GM12892 (cell line): ENCODE results near the gene FTH1.

Experiments
- DNase-seq: peaks from one replicate; pipeline ENCODE4 v3.0.0; 2011; ENCODE audit not compliant: insufficient read length
- FAIRE-seq: peaks from 2 replicates; lab custom pipeline; 2011; peaks lifted over from hg19 to GRCh38; lab: Jason Lieb, UNC
- POLR2A ChIP-seq: IDR thresholded peaks from 2 replicates; pipeline ENCODE4 v1.6.1; 2011; ENCODE audit warnings: low read depth, low read length, control low read depth
- POLR2AphosphoS5 ChIP-seq: IDR thresholded peaks from 2 replicates; pipeline ENCODE4 v1.6.1; 2011; ENCODE audit warnings: low read depth, low read length, control low read depth
- TAF1 ChIP-seq: IDR thresholded peaks from 2 replicates; pipeline ENCODE4 v1.6.1; 2011; ENCODE audit warnings: low read depth, mild to moderate bottlenecking, control low read depth, low read length, borderline replicate concordance

FTH1 gene

DNA sequence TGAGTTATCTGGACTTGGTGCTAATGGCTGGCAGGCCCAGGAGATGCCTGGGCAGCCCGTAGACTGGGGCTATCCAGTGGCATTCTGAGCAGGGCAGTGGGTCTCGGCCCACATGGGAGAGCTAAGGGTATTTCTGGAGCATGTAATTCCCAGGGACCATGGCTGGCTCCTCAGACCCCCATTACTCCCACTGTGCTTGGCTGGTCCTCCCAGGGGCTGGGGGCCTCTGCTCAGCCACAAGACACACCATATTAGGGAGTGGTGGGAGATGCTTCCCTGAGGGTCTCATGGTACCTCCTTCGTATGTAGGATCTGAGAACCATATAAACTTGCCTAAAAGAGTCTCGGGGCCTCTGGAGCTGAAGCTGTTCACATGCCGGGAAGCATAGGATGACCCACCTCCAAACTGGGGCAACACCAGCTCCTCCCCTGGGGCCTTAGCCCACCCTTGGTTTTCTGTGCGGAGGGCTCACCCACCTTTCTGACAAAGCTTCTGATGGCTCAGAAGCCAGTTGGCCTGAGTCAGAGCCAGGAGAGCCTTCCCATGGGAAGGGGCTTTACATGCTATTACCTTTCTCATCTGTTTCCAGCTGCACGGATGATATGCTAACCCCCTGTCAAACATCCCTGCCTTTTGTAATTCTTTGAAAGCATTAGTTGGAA lies 9.5 kb upstream of the FTH1 start:
- TF ChIP-seq TAF1 = no peak
- no peak for TF ChIP-seq POLR2A
- TF ChIP-seq POLR2AphosphoS5 = no peak
- no peak for FAIRE-seq
- DNase-seq = no peak

DNA sequence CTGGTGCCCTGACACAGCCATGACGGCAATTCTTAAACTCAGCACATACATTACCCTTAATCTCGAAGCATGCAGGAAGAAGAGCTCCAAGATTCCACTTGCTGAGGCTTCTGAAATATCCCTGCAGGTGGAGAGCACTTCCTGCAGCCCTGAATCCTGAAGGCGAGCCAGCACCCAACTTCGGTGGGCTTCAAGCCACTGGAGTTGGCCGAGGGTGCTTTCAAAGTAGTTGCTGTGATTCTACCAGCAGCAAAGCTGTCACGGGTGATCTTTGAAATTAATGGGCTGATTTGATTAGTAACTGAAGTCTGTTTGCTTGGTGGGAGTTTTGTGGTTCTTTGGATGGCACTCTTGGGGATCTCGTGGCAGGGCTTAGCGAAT lies 9.0 kb upstream of the FTH1 start:
- TF ChIP-seq POLR2AphosphoS5 (no peak), POLR2A (no peak), TAF1 (no peak)
- FAIRE-seq (no peak), DNase-seq (no peak)

DNA sequence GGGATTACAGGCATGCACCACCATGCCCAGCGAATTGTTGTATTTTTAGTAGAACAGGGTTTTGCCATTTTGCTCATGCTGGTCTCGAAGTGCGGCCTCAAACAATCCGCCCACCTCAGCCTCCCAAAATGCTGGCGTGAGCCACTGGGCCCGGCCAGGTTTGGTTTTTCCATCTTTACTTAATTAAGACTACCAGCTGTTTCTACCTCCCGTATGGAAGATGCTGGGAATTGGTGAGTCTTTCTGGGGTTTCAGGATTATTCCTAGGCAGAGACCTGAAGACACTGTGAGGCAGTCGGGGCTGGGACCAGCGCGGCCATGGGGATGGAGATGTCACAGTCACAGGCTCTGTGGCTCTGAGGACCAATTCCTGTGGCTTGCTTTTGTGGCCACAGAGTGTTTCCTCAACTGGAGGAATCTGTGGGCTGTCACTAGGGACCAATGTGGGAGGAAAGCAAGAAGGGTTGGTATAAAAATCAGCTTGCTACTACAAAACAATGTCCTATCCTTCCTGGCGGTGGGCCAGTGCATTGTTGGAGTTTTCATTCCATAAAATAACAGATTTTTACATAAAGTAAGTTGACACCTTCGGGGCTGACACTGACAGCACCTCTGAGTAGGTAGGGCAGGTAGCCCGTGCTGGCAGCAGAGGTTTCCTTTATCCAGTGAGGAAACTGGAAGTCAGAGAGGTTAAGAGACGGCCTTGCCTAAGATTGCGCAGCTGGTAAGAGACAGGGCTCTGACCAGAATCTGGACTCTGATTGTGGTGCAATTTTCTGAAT lies 8.4 kb upstream of the FTH1 start:
- FAIRE-seq (no peak), DNase-seq (no peak)
- TF ChIP-seq POLR2AphosphoS5 (no peak), TAF1 (no peak), POLR2A (no peak)

DNA sequence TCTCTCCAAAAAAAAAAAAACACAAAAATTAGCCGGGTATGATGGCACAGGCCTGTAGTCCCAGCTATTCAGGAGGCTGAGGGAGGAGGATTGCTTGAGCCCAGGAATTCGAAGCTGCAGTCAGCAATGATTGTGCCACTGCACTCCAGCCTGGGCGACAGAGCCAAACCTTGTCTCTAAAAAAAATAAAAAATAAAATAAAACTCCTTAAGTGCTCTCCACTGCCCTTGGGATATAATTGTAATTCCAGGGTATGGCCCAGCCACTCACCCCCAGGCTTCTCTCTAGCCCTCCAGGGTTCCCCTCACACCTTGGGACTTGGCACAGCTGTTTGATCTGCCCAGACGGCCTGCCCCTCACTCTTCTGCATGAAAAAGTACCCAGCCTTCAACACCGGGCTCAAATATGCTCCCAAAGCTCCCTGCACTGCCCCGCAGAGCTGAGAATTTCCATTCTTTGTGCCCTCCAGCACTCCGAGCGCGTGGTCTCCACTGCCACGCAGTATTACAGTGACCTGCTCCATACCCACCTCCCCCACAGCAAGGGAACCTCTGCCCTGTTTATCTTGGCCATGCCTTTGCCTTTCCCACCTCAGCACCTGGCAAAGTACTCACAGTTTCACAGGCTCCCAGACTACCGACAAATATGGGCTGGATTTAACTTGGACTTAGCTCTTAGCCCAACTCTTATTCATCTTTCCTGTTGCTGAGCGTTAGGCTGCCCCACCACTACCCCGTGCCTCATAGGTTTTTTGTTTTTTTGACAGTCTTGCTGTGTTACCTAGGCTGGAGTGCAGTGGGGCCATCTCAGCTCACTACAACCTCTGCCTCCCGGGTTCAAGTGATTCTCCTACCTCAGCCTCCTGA lies 7.6 kb upstream of the FTH1 start:
- TF ChIP-seq POLR2AphosphoS5 (no peak), POLR2A (no peak), TAF1 (no peak)
- FAIRE-seq (no peak), DNase-seq (no peak)

DNA sequence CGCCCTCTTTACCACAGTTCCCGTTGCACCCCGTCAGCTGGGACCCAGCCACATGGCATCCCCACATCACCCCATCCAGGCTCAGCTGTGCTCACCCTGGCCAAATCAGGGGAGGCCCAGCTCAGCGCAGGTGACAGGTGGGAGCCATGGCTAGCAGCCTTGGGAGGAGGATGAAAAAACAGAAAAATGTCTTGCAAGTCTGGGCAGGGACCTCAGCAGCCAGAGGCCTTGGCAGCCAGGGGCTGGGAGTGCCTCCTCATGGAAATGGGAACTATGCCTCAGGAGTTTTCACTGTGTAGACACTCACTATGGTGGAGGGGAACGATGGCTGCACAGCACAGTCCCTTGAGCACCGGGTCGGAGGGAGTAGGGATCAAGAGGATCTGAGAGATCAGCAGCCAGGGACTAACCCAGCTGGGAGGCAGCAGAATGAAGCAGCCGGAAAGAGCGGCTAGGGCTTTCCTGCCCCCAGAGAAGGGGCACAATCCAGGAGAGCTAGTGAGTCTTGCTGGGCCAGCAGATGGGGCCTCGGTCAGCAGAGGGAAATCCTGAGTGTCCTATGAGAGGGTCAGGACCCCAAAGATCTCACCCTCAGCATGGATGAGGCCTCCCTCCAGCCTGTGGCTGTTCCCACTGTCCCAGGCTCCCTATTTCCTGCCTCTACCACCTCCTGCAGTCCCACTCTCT lies 6.2 kb upstream of the FTH1 start:
- FAIRE-seq = no peak
- no peak for DNase-seq
- TF ChIP-seq TAF1 (no peak), POLR2A (no peak), POLR2AphosphoS5 (no peak)

DNA sequence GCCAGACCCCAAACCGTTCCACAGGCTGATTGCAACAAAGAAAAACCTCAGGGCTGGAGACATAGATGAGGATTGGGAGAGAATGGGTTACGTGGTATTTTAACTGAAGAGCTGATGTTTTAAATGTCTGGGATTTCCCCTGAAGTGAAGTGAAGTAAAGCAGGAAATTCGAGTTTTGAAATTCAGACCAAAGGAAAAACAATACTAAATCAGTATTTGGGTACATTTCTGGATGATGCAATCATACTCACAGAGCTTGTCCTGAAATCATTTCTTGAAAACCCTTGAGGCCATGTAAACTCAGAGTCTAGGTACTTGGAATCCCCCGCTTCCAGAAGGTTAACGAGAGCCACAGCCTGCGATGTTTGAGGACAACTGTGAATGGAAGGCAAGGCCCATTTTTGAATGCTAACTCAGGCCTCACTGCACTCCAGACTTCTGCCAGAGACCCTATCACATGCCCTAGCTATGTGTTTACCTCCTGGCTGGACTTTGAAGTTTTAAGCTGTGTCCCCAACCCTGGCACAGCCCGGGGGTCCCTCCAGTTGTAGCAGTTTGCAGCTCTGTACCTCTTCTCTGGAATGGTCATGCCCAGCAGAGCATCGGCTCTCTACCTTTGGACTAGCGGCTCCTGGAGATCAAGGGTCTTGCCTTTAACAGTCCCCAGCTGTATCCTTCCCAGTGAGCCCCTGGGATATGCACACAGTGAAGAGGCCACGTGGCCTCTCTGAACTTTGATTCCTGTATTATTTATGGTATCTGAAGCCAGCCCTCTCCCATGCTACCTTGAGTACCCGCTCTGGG lies 5.4 kb upstream of the FTH1 start:
- FAIRE-seq (no peak), DNase-seq (no peak)
- TF ChIP-seq POLR2A (no peak; the same call in 1 of the 2 replicates), POLR2AphosphoS5 (no peak), TAF1 (no peak)

DNA sequence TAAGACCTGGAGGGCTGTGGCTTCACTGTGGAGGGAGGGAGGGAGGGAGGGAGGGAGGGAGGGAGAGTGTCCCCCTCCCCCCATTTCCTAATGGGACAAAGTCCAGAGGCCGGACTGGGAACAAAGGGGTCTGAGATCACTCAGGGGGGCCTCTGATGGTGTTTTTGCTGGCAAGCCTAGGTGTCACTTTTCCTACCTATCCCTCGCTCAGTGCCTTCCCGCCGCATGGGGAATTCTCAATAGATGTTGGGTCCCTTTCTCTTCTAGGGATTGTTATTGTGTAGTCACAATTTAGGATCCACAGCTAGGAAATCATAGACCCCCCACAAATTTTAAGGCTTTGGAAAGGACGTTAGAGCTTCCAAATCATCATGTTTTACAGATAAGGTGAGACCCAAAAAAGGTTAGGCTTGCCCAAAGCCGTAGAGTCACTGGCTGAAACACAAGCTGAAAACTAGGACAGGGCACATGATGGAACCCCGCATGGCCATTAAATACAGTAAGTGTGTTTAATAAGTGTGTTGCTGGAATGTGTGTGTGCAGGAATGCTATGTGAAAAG lies 4.8 kb upstream of the FTH1 start:
- TF ChIP-seq TAF1 (no peak), POLR2AphosphoS5 (no peak)
- FAIRE-seq (no peak), DNase-seq (no peak)

DNA sequence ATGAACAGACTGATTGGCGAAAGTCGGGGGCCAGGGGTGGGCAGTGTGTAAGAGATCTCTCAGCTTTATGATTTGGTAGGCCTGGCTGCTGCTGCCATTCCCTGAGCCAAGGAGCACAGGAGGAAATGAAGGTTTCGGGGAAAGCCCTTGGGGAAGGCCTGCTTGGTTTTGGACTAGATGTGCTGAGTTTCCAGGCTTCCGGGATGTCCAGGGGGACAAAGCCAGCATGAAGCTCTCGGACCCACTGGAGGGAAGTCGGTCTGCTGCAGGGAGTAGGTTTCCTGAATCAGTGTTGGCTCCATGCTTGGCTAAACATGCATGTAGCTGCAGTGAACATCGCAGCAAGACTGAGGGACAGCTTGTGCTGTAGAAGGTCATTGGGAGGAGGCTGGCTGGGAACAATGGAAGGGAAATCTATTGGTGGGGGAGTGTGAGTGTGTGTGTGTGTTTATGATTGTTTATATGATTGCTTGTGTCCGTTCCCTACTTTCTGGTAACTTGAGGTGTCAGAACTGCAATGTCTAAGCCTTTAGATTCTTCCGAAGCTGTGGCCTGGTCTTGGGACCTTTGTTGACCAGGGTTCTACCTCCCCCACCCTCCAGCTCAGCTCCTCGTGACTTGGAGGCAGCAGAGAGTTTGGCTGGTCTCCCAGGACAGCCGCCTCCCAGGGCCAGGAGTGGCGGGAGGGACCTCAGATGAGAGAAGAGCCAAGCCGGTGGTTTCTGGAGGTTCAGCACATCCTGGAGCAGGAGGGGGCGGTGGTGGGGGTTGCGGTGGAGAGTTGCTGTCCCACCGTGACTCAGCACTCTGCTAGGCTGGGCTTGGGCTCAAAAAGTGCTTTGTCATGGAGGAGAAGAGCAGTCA lies 4.0 kb upstream of the FTH1 start:
- no peak for TF ChIP-seq POLR2A
- 0 out of 2 replicates have a peak, but pooled peaks have one; percentile 38 for TF ChIP-seq POLR2AphosphoS5
- peak; percentile 13; the same call in 1 of the 2 replicates for TF ChIP-seq TAF1
- DNase-seq (no peak), FAIRE-seq (peak; percentile 83)

DNA sequence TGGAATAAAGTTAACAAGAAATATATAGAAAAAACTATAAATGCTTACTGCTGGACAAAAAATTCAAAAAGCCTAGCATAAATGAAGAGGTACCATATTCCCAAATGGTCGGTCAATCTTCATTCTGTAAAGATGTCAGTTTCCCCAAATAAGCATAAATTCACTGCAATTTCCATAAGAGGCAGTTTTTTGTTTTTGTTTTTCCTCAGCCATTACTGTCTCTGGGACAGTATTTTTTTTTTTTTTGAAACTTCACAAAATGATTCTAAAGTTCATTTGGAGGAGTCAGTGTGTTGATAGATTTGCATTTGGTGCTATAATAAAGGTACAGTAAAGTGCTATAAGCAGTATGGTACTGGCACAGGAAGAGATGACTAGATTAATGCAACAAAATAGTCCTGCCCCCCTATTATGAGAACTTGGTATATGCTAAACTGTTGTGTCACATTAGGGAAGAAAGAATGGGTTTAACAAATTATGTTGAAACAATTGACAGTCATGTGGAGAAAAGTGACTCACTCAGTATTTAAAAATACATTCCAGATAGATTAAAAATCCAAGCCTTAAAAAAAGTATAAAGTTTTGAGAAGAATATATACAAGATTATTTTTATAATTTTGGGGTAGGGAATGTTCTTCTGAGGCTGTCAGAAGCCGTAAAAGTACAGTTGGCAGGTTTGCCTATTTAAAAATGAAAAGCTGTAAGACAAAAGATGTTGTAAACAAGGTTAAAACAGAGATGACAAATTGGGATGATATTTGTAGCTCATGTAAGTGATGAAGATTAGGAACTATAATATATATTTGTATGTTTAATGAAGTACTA lies 2.6 kb upstream of the FTH1 start:
- DNase-seq (no peak), FAIRE-seq (no peak)
- TF ChIP-seq TAF1 = no peak
- no peak for TF ChIP-seq POLR2A
- TF ChIP-seq POLR2AphosphoS5 = no peak
